ENCODE measurements around the gene RIIAD1. TPM values are rescaled to one million over a fixed set of nuclear protein-coding genes. Genes with fewer than 3 reads are reported as not detected.

Gene RIIAD1
- total RNA-seq, 1 donor from 2014 or later = not detected

DNA sequence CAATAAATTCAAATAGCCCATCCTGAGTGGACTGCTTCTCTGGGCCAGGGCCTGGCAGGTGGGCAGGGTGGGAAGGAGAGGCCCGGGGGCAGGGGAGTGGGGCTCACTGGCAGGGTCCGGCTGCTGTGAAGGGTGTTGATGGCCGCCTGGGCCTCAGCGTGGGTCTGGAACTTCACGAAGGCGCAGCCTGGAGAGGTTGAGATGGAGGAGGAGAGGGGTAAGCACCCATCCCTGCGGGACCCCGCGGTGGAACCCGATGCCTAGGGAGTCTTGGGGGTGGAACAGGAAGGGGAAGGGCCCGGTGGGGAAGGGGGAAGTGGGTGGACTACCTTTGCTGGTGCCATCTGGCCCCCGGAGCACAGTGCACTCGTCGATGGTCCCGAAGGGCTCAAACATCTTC lies 12.4 kb upstream of the RIIAD1 start:
- Histone ChIP-seq H3K36me3 (ENCODE audit: control insufficient read depth in 3 of 3, insufficient read depth in 3 of 3, low read length in 3 of 3) (no peaks in the 10 kb centered on the region), H3K9ac (ENCODE audit: low read depth in 1 of 3, low read length in 3 of 3) (no peak overlapping the region), H3K4me3 (ENCODE audit: low read length in 3 of 3) (no peak overlapping the region), H3K27me3 (ENCODE audit: control insufficient read depth in 3 of 3, insufficient read depth in 3 of 3, low read length in 3 of 3) (peaks cover 0 to 16% (median 15%) of the 10 kb centered on the region in 3 donors), H3K4me1 (ENCODE audit: control insufficient read depth in 3 of 3, insufficient read depth in 3 of 3, low read length in 3 of 3) (no peaks in the 10 kb centered on the region), H3K9me3 (ENCODE audit: control insufficient read depth in 3 of 3, low read length in 3 of 3) (no peaks in the 10 kb centered on the region), H3K27ac (ENCODE audit: low read depth, low read length) (no peak overlapping the region)

- Histone ChIP-seq H3K36me3 (ENCODE audit: control insufficient read depth in 3 of 3, insufficient read depth in 3 of 3, low read length in 3 of 3) (no peaks in the 10 kb centered on the region), H3K4me3 (ENCODE audit: low read length in 3 of 3) (no peak overlapping the region), H3K27me3 (ENCODE audit: control insufficient read depth in 3 of 3, insufficient read depth in 3 of 3, low read length in 3 of 3) (peaks cover 9 to 23% (median 22%) of the 10 kb centered on the region in 3 donors), H3K9ac (ENCODE audit: low read depth in 1 of 3, low read length in 3 of 3) (no peak overlapping the region), H3K4me1 (ENCODE audit: control insufficient read depth in 3 of 3, insufficient read depth in 3 of 3, low read length in 3 of 3) (no peaks in the 10 kb centered on the region), H3K9me3 (ENCODE audit: control insufficient read depth in 3 of 3, low read length in 3 of 3) (no peaks in the 10 kb centered on the region), H3K27ac (ENCODE audit: low read depth, low read length) (no peak overlapping the region)
Measured at GRCh38 chr1:151710187-151710840, 11.0 kb upstream of the RIIAD1 start.

- no peak overlapping the region for H3K9ac ChIP-seq (ENCODE audit: low read depth in 1 of 3, low read length in 3 of 3)
- peaks cover 18 to 30% (median 28%) of the 10 kb centered on the region in 3 donors for H3K27me3 ChIP-seq (ENCODE audit: control insufficient read depth in 3 of 3, insufficient read depth in 3 of 3, low read length in 3 of 3)
Measured at GRCh38 chr1:151711044-151711800, 10.1 kb upstream of the RIIAD1 start.

DNA sequence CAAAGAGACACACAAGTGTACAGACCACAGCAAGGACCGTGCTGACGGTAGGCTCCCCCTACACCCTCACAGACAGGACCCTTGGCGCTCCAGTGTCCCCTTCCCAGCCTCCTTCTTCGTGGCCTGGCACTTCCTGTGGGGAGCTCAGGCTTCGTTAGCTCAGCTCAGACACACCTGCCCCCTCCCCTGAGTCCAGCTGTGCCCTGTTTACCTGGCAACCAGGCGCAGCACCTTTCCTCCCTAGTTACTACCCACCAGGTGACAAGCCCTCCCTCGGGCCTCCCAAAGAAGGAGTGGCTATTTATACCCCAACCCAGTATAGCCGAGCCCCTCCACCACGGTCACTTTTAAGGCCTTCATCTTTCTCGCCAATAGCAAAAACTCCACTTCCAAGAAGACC lies 9.4 kb upstream of the RIIAD1 start:
- H3K9ac ChIP-seq (ENCODE audit: low read depth in 1 of 3, low read length in 3 of 3) = no peak overlapping the region

More at GRCh38 chr1:151711044-151711800, 10.1 kb upstream of the RIIAD1 start:
- H3K36me3 ChIP-seq (ENCODE audit: control insufficient read depth in 3 of 3, insufficient read depth in 3 of 3, low read length in 3 of 3) = no peaks in the 10 kb centered on the region
- no peak overlapping the region for H3K27ac ChIP-seq (ENCODE audit: low read depth, low read length)
- H3K4me1 ChIP-seq (ENCODE audit: control insufficient read depth in 3 of 3, insufficient read depth in 3 of 3, low read length in 3 of 3) = no peaks in the 10 kb centered on the region
- no peak overlapping the region for H3K4me3 ChIP-seq (ENCODE audit: low read length in 3 of 3)
- H3K9me3 ChIP-seq (ENCODE audit: control insufficient read depth in 3 of 3, low read length in 3 of 3) = no peaks in the 10 kb centered on the region

DNA sequence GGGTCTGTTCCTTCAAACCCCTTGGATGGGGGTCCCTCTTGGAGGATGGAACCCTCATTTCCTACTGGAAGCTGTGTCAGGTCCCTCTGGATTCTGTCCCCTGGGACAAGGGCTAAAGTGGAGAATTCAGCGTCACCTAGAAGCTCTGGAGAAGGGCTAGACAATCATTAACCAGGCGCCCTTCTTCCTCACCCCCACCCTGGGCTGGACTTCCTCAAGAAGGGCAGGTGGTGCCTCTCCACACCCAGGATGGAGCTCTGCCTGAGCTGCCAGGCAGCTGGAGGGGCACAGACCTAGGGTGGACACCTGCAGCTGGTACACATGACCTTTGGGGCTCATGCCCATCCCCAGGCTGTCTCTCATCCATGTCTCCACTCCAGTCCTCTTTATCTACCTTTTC lies 8.3 kb upstream of the RIIAD1 start:
- Histone ChIP-seq H3K27ac (ENCODE audit: low read depth, low read length) (no peak overlapping the region), H3K9me3 (ENCODE audit: control insufficient read depth in 3 of 3, low read length in 3 of 3) (no peaks in the 10 kb centered on the region), H3K4me3 (ENCODE audit: low read length in 3 of 3) (no peak overlapping the region), H3K36me3 (ENCODE audit: control insufficient read depth in 3 of 3, insufficient read depth in 3 of 3, low read length in 3 of 3) (no peaks in the 10 kb centered on the region), H3K4me1 (ENCODE audit: control insufficient read depth in 3 of 3, insufficient read depth in 3 of 3, low read length in 3 of 3) (peaks cover 0 to 6% (median 2%) of the 10 kb centered on the region in 3 donors), H3K27me3 (ENCODE audit: control insufficient read depth in 3 of 3, insufficient read depth in 3 of 3, low read length in 3 of 3) (peaks cover 26 to 36% (median 35%) of the 10 kb centered on the region in 3 donors), H3K9ac (ENCODE audit: low read depth in 1 of 3, low read length in 3 of 3) (no peak overlapping the region)

More for the DNA sequence above, 9.4 kb upstream of the RIIAD1 start:
- H3K4me1 ChIP-seq (ENCODE audit: control insufficient read depth in 3 of 3, insufficient read depth in 3 of 3, low read length in 3 of 3) = no peaks in the 10 kb centered on the region
- H3K4me3 ChIP-seq (ENCODE audit: low read length in 3 of 3) = no peak overlapping the region
- H3K27me3 ChIP-seq (ENCODE audit: control insufficient read depth in 3 of 3, insufficient read depth in 3 of 3, low read length in 3 of 3) = peaks cover 20 to 34% (median 32%) of the 10 kb centered on the region in 3 donors
- no peak overlapping the region for H3K27ac ChIP-seq (ENCODE audit: low read depth, low read length)
- H3K9me3 ChIP-seq (ENCODE audit: control insufficient read depth in 3 of 3, low read length in 3 of 3) = no peaks in the 10 kb centered on the region
- no peaks in the 10 kb centered on the region for H3K36me3 ChIP-seq (ENCODE audit: control insufficient read depth in 3 of 3, insufficient read depth in 3 of 3, low read length in 3 of 3)

GRCh38 chr1:151713874-151714273 lies 7.4 kb upstream of the RIIAD1 start:
- Histone ChIP-seq H3K9ac (ENCODE audit: low read depth in 1 of 3, low read length in 3 of 3) (no peak overlapping the region), H3K36me3 (ENCODE audit: control insufficient read depth in 3 of 3, insufficient read depth in 3 of 3, low read length in 3 of 3) (no peaks in the 10 kb centered on the region), H3K4me1 (ENCODE audit: control insufficient read depth in 3 of 3, insufficient read depth in 3 of 3, low read length in 3 of 3) (peaks cover 0 to 8% (median 6%) of the 10 kb centered on the region in 3 donors), H3K4me3 (ENCODE audit: low read length in 3 of 3) (no peak overlapping the region), H3K9me3 (ENCODE audit: control insufficient read depth in 3 of 3, low read length in 3 of 3) (no peaks in the 10 kb centered on the region), H3K27me3 (ENCODE audit: control insufficient read depth in 3 of 3, insufficient read depth in 3 of 3, low read length in 3 of 3) (peaks cover 26 to 37% (median 36%) of the 10 kb centered on the region in 3 donors), H3K27ac (ENCODE audit: low read depth, low read length) (no peak overlapping the region)

DNA sequence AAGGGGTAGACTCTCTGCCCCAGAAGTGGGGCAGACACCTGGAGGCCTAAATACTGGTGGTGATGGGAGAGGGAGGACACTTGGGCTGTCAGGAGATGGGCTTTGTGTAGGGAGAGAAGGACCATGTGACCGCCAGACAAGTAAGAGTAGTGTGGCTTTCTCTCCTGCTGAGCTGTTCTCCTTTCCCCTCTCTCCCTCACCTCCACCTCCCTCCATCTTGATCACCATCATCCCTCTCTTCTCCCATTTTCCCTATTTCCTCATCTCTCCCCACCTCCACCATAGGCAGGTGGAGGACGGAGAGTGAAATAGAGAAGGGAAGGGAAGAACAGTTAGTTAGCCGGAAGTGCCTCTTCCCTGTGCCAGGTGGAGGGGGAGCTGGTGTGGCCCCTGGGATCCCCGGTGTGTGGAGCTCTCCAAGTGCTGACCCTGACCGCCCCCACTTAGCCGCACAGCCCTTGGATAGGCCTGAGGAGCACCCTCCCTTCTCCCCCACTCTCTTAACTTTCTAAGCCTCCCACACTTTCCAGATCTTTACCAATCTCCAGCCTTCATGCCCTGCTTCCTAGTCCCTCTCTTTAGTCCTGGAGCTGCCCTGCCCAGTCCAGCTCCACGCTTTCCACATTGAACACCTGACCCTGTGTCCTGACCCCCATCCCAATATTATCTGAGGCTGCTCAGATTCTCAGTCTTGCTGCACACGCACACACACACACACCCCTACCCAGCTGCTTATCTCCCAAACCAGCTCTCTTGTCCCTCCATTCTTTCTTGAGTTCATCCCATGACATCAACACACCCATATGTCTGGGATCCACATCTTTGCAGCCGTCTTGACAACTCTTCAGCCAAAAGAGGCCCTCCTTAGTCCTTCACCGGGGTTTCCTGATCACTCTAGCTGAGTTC lies 6.2 kb upstream of the RIIAD1 start:
- H3K27me3 ChIP-seq (ENCODE audit: control insufficient read depth in 3 of 3, insufficient read depth in 3 of 3, low read length in 3 of 3) = peaks cover 26 to 37% (median 36%) of the 10 kb centered on the region in 3 donors
- H3K27ac ChIP-seq (ENCODE audit: low read depth, low read length) = no peak overlapping the region
- no peak overlapping the region for H3K4me3 ChIP-seq (ENCODE audit: low read length in 3 of 3)
- H3K4me1 ChIP-seq (ENCODE audit: control insufficient read depth in 3 of 3, insufficient read depth in 3 of 3, low read length in 3 of 3) = peaks cover 2 to 8% (median 8%) of the 10 kb centered on the region in 3 donors
- no peaks in the 10 kb centered on the region for H3K36me3 ChIP-seq (ENCODE audit: control insufficient read depth in 3 of 3, insufficient read depth in 3 of 3, low read length in 3 of 3)
- H3K9ac ChIP-seq (ENCODE audit: low read depth in 1 of 3, low read length in 3 of 3) = no peak overlapping the region
- no peaks in the 10 kb centered on the region for H3K9me3 ChIP-seq (ENCODE audit: control insufficient read depth in 3 of 3, low read length in 3 of 3)

DNA sequence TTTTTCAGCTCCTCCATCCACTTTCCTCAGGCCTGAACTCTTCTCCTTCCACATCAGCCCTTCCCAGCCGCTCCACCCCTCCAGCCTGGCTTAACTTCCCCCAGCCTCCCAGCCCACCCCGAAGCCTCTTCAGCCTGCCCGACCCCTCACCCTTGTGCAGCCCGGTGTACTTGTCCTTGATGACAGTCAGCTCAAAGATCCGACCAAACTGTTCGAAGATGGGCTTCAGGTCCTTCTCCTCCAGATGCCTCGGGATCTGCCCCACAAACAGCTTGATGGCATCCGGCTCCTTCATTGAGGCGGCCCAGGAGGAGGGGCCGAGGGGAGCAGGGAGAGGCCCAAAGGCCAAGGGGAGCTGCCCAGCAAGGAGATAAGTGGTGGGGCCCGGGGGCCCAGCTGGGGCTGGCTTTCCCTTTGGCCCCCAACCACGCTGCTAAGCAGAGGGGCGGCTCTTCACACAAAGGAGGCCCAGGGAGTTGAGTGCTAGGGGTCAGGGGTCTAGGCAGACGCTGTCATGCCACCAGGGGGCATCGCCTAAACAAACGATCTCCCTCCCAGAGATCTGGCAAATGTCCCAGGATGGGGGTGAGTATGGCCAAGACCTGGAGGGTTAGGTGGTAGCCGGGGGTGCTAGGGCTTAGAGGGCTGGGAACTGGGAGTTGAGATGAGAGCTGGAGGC lies 5.5 kb upstream of the RIIAD1 start:
- no peak overlapping the region for H3K4me3 ChIP-seq (ENCODE audit: low read length in 3 of 3)
- peaks cover 26 to 36% (median 36%) of the 10 kb centered on the region in 3 donors for H3K27me3 ChIP-seq (ENCODE audit: control insufficient read depth in 3 of 3, insufficient read depth in 3 of 3, low read length in 3 of 3)
- H3K27ac ChIP-seq (ENCODE audit: low read depth, low read length) = no peak overlapping the region
- H3K9me3 ChIP-seq (ENCODE audit: control insufficient read depth in 3 of 3, low read length in 3 of 3) = no peaks in the 10 kb centered on the region
- no peak overlapping the region for H3K9ac ChIP-seq (ENCODE audit: low read depth in 1 of 3, low read length in 3 of 3)
- H3K4me1 ChIP-seq (ENCODE audit: control insufficient read depth in 3 of 3, insufficient read depth in 3 of 3, low read length in 3 of 3) = peaks cover 6 to 13% (median 11%) of the 10 kb centered on the region in 3 donors
- no peaks in the 10 kb centered on the region for H3K36me3 ChIP-seq (ENCODE audit: control insufficient read depth in 3 of 3, insufficient read depth in 3 of 3, low read length in 3 of 3)

DNA sequence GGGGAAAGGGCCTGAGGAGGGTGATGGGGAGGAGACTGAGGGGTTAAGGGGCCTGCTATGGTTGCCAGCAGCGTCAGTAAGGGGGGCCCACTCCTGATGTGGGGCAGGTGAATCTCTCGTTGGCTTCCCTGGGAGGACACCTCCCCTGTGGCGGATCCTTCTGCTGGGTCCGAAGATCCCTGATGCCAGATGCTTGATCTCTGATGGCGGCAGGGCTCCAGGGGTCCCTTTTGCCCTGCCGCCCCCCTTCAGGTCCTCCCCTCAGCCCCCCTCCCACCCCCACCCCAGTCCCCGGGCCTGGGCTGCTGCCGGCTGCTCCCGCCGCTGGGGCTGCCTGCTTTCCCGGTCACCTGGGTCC lies 4.9 kb upstream of the RIIAD1 start:
- H3K9ac ChIP-seq (ENCODE audit: low read depth in 1 of 3, low read length in 3 of 3) = no peak overlapping the region
- H3K27ac ChIP-seq (ENCODE audit: low read depth, low read length) = no peak overlapping the region
- H3K9me3 ChIP-seq (ENCODE audit: control insufficient read depth in 3 of 3, low read length in 3 of 3) = no peaks in the 10 kb centered on the region
- H3K4me1 ChIP-seq (ENCODE audit: control insufficient read depth in 3 of 3, insufficient read depth in 3 of 3, low read length in 3 of 3) = peaks cover 7 to 13% (median 13%) of the 10 kb centered on the region in 3 donors
- H3K27me3 ChIP-seq (ENCODE audit: control insufficient read depth in 3 of 3, insufficient read depth in 3 of 3, low read length in 3 of 3) = peaks cover 26 to 31% (median 30%) of the 10 kb centered on the region in 3 donors
- no peak overlapping the region for H3K4me3 ChIP-seq (ENCODE audit: low read length in 3 of 3)
- H3K36me3 ChIP-seq (ENCODE audit: control insufficient read depth in 3 of 3, insufficient read depth in 3 of 3, low read length in 3 of 3) = no peaks in the 10 kb centered on the region
